ENCODE measurements around the gene SLMAP.

DNA sequence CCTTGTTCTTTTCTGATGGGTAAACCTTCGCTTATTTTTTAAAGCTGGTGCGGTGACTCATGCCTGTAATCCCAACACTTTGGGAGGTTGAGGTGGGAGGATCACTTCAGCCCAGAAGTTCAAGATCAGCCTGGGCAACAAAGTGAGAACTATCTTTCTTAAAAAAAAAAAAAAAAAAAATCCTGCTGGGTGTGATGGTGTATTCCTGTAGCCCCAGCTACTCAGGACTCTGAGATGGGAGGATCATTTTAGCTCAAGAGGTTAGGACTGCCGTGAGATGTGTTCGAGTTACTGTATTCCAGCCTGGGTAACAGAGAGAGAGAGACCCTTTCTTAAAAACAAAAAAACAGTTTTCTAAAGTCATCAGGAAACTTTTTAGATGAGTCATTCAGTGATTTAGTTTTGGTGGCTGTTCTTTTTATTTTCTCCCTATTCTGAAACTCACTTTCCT lies 37.7 kb downstream of the SLMAP start:
- TF ChIP-seq, protein P1, sequence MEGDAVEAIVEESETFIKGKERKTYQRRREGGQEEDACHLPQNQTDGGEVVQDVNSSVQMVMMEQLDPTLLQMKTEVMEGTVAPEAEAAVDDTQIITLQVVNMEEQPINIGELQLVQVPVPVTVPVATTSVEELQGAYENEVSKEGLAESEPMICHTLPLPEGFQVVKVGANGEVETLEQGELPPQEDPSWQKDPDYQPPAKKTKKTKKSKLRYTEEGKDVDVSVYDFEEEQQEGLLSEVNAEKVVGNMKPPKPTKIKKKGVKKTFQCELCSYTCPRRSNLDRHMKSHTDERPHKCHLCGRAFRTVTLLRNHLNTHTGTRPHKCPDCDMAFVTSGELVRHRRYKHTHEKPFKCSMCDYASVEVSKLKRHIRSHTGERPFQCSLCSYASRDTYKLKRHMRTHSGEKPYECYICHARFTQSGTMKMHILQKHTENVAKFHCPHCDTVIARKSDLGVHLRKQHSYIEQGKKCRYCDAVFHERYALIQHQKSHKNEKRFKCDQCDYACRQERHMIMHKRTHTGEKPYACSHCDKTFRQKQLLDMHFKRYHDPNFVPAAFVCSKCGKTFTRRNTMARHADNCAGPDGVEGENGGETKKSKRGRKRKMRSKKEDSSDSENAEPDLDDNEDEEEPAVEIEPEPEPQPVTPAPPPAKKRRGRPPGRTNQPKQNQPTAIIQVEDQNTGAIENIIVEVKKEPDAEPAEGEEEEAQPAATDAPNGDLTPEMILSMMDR (IDR thresholded peaks at IDR 0.05): no peak
- TF ChIP-seq POLR2AphosphoS5 (IDR thresholded peaks at IDR 0.05; ENCODE audit: low read depth, low read length): no peak
- TF ChIP-seq, protein P2, sequence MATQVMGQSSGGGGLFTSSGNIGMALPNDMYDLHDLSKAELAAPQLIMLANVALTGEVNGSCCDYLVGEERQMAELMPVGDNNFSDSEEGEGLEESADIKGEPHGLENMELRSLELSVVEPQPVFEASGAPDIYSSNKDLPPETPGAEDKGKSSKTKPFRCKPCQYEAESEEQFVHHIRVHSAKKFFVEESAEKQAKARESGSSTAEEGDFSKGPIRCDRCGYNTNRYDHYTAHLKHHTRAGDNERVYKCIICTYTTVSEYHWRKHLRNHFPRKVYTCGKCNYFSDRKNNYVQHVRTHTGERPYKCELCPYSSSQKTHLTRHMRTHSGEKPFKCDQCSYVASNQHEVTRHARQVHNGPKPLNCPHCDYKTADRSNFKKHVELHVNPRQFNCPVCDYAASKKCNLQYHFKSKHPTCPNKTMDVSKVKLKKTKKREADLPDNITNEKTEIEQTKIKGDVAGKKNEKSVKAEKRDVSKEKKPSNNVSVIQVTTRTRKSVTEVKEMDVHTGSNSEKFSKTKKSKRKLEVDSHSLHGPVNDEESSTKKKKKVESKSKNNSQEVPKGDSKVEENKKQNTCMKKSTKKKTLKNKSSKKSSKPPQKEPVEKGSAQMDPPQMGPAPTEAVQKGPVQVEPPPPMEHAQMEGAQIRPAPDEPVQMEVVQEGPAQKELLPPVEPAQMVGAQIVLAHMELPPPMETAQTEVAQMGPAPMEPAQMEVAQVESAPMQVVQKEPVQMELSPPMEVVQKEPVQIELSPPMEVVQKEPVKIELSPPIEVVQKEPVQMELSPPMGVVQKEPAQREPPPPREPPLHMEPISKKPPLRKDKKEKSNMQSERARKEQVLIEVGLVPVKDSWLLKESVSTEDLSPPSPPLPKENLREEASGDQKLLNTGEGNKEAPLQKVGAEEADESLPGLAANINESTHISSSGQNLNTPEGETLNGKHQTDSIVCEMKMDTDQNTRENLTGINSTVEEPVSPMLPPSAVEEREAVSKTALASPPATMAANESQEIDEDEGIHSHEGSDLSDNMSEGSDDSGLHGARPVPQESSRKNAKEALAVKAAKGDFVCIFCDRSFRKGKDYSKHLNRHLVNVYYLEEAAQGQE (IDR thresholded peaks at IDR 0.05; ENCODE audit: insufficient read depth in 1 of 2, low read depth in 2 of 2, low read length in 1 of 2): no peak
